Subcutaneous adipose tissue (tissue), 4 donors: ENCODE results near the gene CLTCL1. TPM values are rescaled to one million over a fixed set of nuclear protein-coding genes. Genes with fewer than 3 reads are reported as not detected.

Experiments used
- small RNA-seq: library from RNA; depleted of rRNA; stranded (forward); fragments of <200 nt; gene quantifications from one replicate; pipeline ENCODE3, GENCODE V24; 2016
- total RNA-seq, 4 donors: library from RNA; depleted of rRNA; stranded (reverse); fragments of >200 nt; gene quantifications; one replicate each; pipeline ENCODE4 v1.1.0, GENCODE V29; 2016
- TF ChIP-seq, protein P1 (sequence below): fragments of 450-650 bp; IDR thresholded peaks from one replicate; pipeline ENCODE4 v1.5.1; 2016; ENCODE audit warnings: low read depth, mild to moderate bottlenecking, control low read depth, antibody characterized with exemption, moderate library complexity

CLTCL1 gene
- total RNA-seq, 4 donors from 2014 or later: 7.3 to 23.2 (median 16.5) TPM

DNA sequence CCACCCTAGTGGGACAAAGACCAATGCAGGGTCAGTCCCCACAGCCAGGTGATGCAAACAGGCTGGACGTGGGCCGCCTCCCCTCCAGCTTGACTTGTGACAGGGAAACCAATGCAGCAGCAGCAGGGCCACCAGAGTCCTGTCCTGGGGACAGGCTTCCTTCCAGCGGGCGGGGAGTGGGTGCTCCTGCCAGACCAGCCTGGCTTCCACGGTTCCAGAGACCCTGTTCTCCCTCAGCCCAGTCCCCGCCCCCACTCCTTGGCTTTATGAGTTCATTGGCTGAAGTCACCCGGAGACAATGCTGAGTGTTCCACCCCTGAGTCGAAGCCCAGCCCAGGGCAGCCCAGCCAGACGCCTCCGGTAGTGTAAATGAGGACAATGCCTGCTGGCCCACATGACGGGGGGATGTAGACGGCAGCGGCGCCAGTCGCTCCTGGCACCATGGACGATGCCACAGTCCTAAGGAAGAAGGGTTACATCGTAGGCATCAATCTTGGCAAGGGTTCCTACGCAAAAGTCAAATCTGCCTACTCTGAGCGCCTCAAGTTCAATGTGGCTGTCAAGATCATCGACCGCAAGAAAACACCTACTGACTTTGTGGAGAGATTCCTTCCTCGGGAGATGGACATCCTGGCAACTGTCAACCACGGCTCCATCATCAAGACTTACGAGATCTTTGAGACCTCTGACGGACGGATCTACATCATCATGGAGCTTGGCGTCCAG, 160.4 kb downstream of the CLTCL1 start, which contains the start of gene TSSK2:
TSSK2 (plus strand) TSS at position 350 of the 726 bp plus-strand sequence; CDS start at position 442, 92 bp downstream.
- TF ChIP-seq, protein P1, sequence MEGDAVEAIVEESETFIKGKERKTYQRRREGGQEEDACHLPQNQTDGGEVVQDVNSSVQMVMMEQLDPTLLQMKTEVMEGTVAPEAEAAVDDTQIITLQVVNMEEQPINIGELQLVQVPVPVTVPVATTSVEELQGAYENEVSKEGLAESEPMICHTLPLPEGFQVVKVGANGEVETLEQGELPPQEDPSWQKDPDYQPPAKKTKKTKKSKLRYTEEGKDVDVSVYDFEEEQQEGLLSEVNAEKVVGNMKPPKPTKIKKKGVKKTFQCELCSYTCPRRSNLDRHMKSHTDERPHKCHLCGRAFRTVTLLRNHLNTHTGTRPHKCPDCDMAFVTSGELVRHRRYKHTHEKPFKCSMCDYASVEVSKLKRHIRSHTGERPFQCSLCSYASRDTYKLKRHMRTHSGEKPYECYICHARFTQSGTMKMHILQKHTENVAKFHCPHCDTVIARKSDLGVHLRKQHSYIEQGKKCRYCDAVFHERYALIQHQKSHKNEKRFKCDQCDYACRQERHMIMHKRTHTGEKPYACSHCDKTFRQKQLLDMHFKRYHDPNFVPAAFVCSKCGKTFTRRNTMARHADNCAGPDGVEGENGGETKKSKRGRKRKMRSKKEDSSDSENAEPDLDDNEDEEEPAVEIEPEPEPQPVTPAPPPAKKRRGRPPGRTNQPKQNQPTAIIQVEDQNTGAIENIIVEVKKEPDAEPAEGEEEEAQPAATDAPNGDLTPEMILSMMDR: no peak

- TF ChIP-seq, protein P1: no peak
Measured at GRCh38 chr22:19129871-19130270, 161.6 kb downstream of the CLTCL1 start.

Small RNA genes within 50 kb of the gene (small RNA-seq; reads per million reads assigned to genes)
- gene AC000081.1: not detected
- gene RF00398: not detected

Other genes starting within 250 kb of the CLTCL1 start
- 10 to 100 TPM; 22.3 to 47.1 (median 30.5) TPM for gene DGCR2, start 169.3 kb downstream of the CLTCL1 start, total RNA-seq
- gene TSSK2, start 160.4 kb downstream of the CLTCL1 start, total RNA-seq: not detected
- gene ESS2, start 147.1 kb downstream of the CLTCL1 start, total RNA-seq: 10 to 100 TPM in 3 of 4 donors, 1 to 10 TPM in 1; 7.8 to 17.7 (median 11.8) TPM
- not detected for gene GSC2, start 141.4 kb downstream of the CLTCL1 start, total RNA-seq
- 100 to 1,000 TPM in 2 of 4 donors, 10 to 100 TPM in 2; 61.1 to 450 (median 97.4) TPM for gene SLC25A1, start 113.0 kb downstream of the CLTCL1 start, total RNA-seq
- gene HIRA, start 140.0 kb upstream of the CLTCL1 start, total RNA-seq: 10 to 100 TPM; 14.8 to 23.0 (median 17.2) TPM
- 10 to 100 TPM; 21.8 to 28.8 (median 25.5) TPM for gene MRPL40, start 140.8 kb upstream of the CLTCL1 start, total RNA-seq
- 10 to 100 TPM; 45.4 to 81.8 (median 62.3) TPM for gene C22orf39, start 156.0 kb upstream of the CLTCL1 start, total RNA-seq
- gene UFD1, start 187.5 kb upstream of the CLTCL1 start, total RNA-seq: 10 to 100 TPM; 33.9 to 43.6 (median 35.4) TPM
- under 1 TPM in 1 of 4 donors, not detected in 3; 0.34 TPM for gene CDC45, start 188.2 kb upstream of the CLTCL1 start, total RNA-seq
- gene CLDN5, start 232.7 kb upstream of the CLTCL1 start, total RNA-seq: 100 to 1,000 TPM in 3 of 4 donors, 10 to 100 TPM in 1; 66.3 to 362 (median 129) TPM